GM12892 (cell line): Measurements from ENCODE around the gene RHOT1.

Experiments
- POLR2A ChIP-seq: IDR thresholded peaks from 2 replicates; pipeline ENCODE4 v1.6.1; 2011; ENCODE audit warnings: low read depth, low read length, control low read depth
- POLR2AphosphoS5 ChIP-seq: IDR thresholded peaks from 2 replicates; pipeline ENCODE4 v1.6.1; 2011; ENCODE audit warnings: low read depth, low read length, control low read depth
- TAF1 ChIP-seq: IDR thresholded peaks from 2 replicates; pipeline ENCODE4 v1.6.1; 2011; ENCODE audit warnings: low read depth, mild to moderate bottlenecking, control low read depth, low read length, borderline replicate concordance

DNA sequence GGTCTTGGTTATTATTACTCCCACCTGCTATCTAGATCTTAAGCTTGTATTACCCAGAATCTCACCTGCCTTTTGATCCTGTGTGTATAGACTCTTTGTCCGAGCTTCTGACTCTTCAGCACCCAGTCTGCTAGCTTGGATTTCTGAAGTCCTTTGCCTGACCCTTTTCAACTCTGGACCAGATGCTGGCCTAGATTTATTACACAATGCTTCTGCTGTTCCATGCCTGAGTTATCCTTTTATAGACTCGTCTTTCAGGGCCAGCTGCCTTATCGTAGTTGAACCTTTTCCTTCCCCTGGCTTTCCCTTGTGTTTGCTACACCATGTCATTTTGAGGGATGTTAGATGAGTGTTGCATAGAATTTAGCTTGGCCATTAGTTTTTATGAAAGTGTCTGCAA lies 32.6 kb downstream of the RHOT1 start:
- TF ChIP-seq POLR2AphosphoS5 (no peak), POLR2A (no peak), TAF1 (no peak)
